Measurements from ENCODE around the gene MPRIP.

MPRIP gene

DNA sequence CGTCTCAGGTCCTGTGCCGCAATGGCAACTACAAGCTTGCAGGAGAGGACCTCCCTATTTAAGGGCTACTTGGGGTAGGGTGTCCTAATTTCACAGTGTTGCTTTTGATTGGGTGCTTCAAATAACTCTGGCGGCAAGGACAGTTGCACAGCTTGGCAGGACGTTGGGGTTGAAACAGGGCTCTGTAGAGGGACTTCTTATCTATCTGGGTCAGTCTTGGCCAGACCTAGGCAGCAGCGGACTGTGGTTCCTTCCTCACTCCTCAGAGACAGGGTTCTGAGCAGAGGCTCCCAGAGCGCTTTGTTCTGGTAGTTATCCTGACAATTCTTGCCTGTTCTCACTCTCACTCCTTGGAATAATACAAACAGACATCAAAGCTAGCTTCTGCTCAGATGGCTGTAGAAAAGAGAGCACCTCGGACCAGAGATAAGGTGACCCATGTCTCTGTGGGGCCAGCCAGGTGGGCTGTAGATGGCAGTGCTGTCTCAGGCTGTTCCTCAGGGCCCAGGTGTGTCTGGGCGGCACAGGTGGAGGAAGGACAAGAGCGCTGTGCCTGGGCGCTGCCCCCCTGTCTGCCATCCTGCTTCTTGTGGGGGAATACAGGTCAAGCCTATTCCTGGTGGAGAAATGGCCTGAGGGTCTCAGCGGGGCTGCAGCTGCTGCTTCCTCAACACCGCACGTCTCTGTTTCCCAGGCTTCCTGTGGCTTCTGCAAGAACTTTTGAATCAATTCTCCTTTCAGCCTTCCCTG lies 102.8 kb downstream of the MPRIP start:
- H3K18ac ChIP-seq (ENCODE audit: low read length) = no peak overlapping the region
- no peak overlapping the region for H3K14ac ChIP-seq (ENCODE audit: low read length)
- H2AFZ ChIP-seq (ENCODE audit: insufficient read depth, low read length, poor library complexity) = no peak overlapping the region
- H3K4me3 ChIP-seq (ENCODE audit: low read depth, low read length) = no peak overlapping the region
- no CpG with 5 or more reads among the region's 13 CpGs for WGBS (ENCODE audit: extremely low coverage, insufficient coverage, insufficient read length)
- H4K12ac ChIP-seq (ENCODE audit: low read depth, low read length) = no peak overlapping the region
- no peak for DNase-seq
- peaks cover 76 to 82% of the 10 kb centered on the region in 2 experiments for H3K36me3 ChIP-seq (ENCODE audit: control insufficient read depth in 1 of 2, insufficient read depth in 2 of 2, low read length in 2 of 2)
- no peak overlapping the region for H3K4ac ChIP-seq (ENCODE audit: low read depth, low read length)
- H4K91ac ChIP-seq (ENCODE audit: low read depth, low read length) = no peak overlapping the region
- H3K27me3 ChIP-seq (ENCODE audit: insufficient read depth, low read length) = no peaks in the 10 kb centered on the region
- H2BK5ac ChIP-seq (ENCODE audit: low read depth, low read length, poor library complexity) = no peak overlapping the region
- H3K4me1 ChIP-seq (ENCODE audit: control insufficient read depth in 1 of 2, insufficient read depth in 2 of 2, low read length in 2 of 2) = no peaks in the 10 kb centered on the region
- no peaks in the 10 kb centered on the region for H3K79me1 ChIP-seq (ENCODE audit: low read length)
- H2AK5ac ChIP-seq (ENCODE audit: low read length) = no peak overlapping the region
- no peak overlapping the region for H2BK120ac ChIP-seq (ENCODE audit: insufficient read depth, low read length, poor library complexity)
- H3K4me2 ChIP-seq (ENCODE audit: low read length) = no peak overlapping the region
- H3K9ac ChIP-seq (ENCODE audit: low read length) = no peak overlapping the region
- no peak overlapping the region for H4K8ac ChIP-seq (ENCODE audit: low read depth, low read length)
- H3K23ac ChIP-seq (ENCODE audit: low read length) = no peak overlapping the region
- H3K79me2 ChIP-seq (ENCODE audit: control insufficient read depth, insufficient read depth, low read length, poor library complexity) = no peaks in the 10 kb centered on the region
- no peak overlapping the region for H2BK12ac ChIP-seq (ENCODE audit: low read length)
- H3K9me3 ChIP-seq (ENCODE audit: insufficient read depth, low read depth, low read length) = no peaks in the 10 kb centered on the region
- no peak overlapping the region for H3K27ac ChIP-seq (ENCODE audit: low read depth, low read length)

DNA sequence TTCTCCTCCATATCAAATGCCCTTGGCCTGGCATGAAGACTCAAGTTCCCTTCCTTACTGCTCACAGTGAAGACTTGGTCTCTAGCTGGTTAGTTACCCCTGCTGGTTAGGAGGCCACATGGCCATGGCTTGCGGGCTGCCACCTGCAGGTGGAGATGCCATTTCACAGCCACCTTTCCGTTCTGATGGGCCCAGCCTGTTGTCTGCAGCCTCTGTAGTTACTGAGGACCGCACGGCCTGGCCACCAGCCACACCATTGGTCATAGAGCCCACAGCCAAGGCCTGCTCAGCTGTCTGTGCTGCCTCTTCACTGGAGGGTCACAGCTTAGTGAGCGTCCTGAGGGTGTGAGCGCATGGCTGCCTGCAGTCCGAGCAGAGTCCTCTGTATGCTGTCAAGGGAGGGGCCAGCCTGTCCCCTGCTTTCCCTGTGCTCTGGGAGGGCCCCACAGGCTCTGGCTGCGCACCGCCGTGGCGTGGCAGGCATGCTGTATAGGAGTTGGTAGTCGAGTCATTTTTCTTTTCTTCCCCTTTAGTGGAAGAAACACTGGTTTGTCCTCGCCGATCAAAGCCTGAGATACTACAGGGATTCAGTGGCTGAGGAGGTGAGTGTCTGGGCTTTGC lies 104.6 kb downstream of the MPRIP start:
- WGBS (ENCODE audit: extremely low coverage, insufficient coverage, insufficient read length) = no CpG with 5 or more reads among the region's 14 CpGs
- no peak overlapping the region for H3K4ac ChIP-seq (ENCODE audit: low read depth, low read length)
- no peak overlapping the region for H4K8ac ChIP-seq (ENCODE audit: low read depth, low read length)
- no peaks in the 10 kb centered on the region for H3K9me3 ChIP-seq (ENCODE audit: insufficient read depth, low read depth, low read length)
- no peak overlapping the region for H4K91ac ChIP-seq (ENCODE audit: low read depth, low read length)
- no peak overlapping the region for H2AK5ac ChIP-seq (ENCODE audit: low read length)
- no peak overlapping the region for H3K4me3 ChIP-seq (ENCODE audit: low read depth, low read length)
- H3K23ac ChIP-seq (ENCODE audit: low read length) = no peak overlapping the region
- H3K27ac ChIP-seq (ENCODE audit: low read depth, low read length) = no peak overlapping the region
- H4K12ac ChIP-seq (ENCODE audit: low read depth, low read length) = no peak overlapping the region
- no peaks in the 10 kb centered on the region for H3K79me2 ChIP-seq (ENCODE audit: control insufficient read depth, insufficient read depth, low read length, poor library complexity)
- no peaks in the 10 kb centered on the region for H3K79me1 ChIP-seq (ENCODE audit: low read length)
- H2BK120ac ChIP-seq (ENCODE audit: insufficient read depth, low read length, poor library complexity) = no peak overlapping the region
- H2AFZ ChIP-seq (ENCODE audit: insufficient read depth, low read length, poor library complexity) = no peak overlapping the region
- H3K27me3 ChIP-seq (ENCODE audit: insufficient read depth, low read length) = no peaks in the 10 kb centered on the region
- H3K18ac ChIP-seq (ENCODE audit: low read length) = no peak overlapping the region
- DNase-seq = peak; percentile 8 to 40
- H2BK5ac ChIP-seq (ENCODE audit: low read depth, low read length, poor library complexity) = no peak overlapping the region
- H2BK12ac ChIP-seq (ENCODE audit: low read length) = no peak overlapping the region
- H3K4me1 ChIP-seq (ENCODE audit: control insufficient read depth in 1 of 2, insufficient read depth in 2 of 2, low read length in 2 of 2) = no peaks in the 10 kb centered on the region
- H3K9ac ChIP-seq (ENCODE audit: low read length) = no peak overlapping the region
- H3K36me3 ChIP-seq (ENCODE audit: control insufficient read depth in 1 of 2, insufficient read depth in 2 of 2, low read length in 2 of 2) = peaks cover 71 to 81% of the 10 kb centered on the region in 2 experiments
- no peak overlapping the region for H3K14ac ChIP-seq (ENCODE audit: low read length)
- no peak overlapping the region for H3K4me2 ChIP-seq (ENCODE audit: low read length)

DNA sequence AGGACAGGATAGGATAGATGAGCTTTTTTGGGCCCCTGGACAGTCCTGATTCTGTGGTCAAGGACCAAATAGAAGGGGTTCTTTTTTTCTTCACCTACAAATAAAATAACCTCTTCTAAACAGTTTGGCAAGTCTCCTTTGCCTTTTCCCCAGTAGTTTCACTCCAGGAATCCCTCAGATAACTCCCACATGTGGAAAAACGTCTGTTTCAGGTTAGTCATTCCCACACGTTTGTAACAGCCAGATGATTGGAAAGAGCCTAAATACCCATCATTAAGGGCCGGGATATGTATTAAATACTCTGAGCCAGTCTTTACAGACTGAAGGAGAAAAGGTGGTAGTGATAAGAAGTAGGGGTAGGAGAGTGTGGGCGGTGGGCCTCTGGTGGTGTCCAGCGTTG lies 105.6 kb downstream of the MPRIP start:
- H3K27me3 ChIP-seq (ENCODE audit: insufficient read depth, low read length) = no peaks in the 10 kb centered on the region
- H2AFZ ChIP-seq (ENCODE audit: insufficient read depth, low read length, poor library complexity) = no peak overlapping the region

DNA sequence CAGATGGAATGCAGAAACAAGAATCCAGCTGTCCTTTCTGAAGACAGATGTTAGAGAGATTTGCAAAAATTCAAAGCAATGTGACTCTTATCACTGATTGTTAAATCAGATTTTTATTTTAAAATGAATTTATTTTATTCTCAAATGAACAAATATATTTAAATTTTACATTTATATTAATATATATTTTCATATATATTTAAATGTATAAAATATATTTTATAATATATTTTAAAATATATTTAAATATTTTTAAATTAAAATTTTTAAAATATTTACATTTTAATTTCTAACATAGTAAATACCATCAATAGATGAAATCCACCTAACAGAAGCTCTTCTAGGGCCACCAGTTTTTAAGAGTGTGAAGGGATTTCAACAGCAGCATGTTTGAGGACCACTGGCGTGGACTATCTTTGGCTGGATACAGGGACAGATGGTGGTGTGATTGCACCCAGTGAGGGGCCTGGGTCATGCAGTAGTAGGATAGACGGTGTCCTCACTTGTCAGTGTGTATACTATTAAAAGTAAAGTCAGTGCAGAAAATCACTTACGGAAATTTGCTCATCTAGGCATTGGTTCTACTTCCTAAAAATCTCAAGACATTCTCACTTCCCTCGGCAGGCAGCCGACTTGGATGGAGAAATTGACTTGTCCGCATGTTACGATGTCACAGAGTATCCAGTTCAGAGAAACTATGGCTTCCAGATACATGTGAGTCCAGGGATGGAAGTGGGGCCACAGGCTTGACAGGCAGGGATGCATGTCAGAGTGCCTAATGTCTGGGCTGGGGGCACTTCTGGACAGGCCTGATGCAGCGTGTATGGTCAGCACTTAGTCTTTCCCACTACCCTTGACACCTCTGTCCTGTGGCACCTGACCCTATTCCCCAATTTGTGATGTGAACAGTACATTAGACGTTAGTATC lies 107.5 kb downstream of the MPRIP start:
- WGBS (ENCODE audit: extremely low coverage, insufficient coverage, insufficient read length) = no CpG with 5 or more reads among the region's 9 CpGs
- H3K36me3 ChIP-seq (ENCODE audit: control insufficient read depth in 1 of 2, insufficient read depth in 2 of 2, low read length in 2 of 2) = peaks cover 72 to 82% of the 10 kb centered on the region in 2 experiments
- no peak overlapping the region for H3K4ac ChIP-seq (ENCODE audit: low read depth, low read length)
- H3K23ac ChIP-seq (ENCODE audit: low read length) = no peak overlapping the region
- H2AFZ ChIP-seq (ENCODE audit: insufficient read depth, low read length, poor library complexity) = no peak overlapping the region
- H2BK5ac ChIP-seq (ENCODE audit: low read depth, low read length, poor library complexity) = no peak overlapping the region
- no peak overlapping the region for H2BK120ac ChIP-seq (ENCODE audit: insufficient read depth, low read length, poor library complexity)
- no peak overlapping the region for H2AK5ac ChIP-seq (ENCODE audit: low read length)
- H3K27ac ChIP-seq (ENCODE audit: low read depth, low read length) = no peak overlapping the region
- no peak overlapping the region for H4K91ac ChIP-seq (ENCODE audit: low read depth, low read length)
- H3K4me1 ChIP-seq (ENCODE audit: control insufficient read depth in 1 of 2, insufficient read depth in 2 of 2, low read length in 2 of 2) = no peaks in the 10 kb centered on the region
- no peak overlapping the region for H3K18ac ChIP-seq (ENCODE audit: low read length)
- peak in 1 of 2 donors; percentile 6 for DNase-seq
- no peaks in the 10 kb centered on the region for H3K79me1 ChIP-seq (ENCODE audit: low read length)
- H4K12ac ChIP-seq (ENCODE audit: low read depth, low read length) = no peak overlapping the region
- H4K8ac ChIP-seq (ENCODE audit: low read depth, low read length) = no peak overlapping the region
- H3K27me3 ChIP-seq (ENCODE audit: insufficient read depth, low read length) = no peaks in the 10 kb centered on the region
- no peaks in the 10 kb centered on the region for H3K79me2 ChIP-seq (ENCODE audit: control insufficient read depth, insufficient read depth, low read length, poor library complexity)
- H3K9me3 ChIP-seq (ENCODE audit: insufficient read depth, low read depth, low read length) = no peaks in the 10 kb centered on the region
- no peak overlapping the region for H3K4me3 ChIP-seq (ENCODE audit: low read depth, low read length)
- no peak overlapping the region for H3K14ac ChIP-seq (ENCODE audit: low read length)
- no peak overlapping the region for H3K9ac ChIP-seq (ENCODE audit: low read length)
- no peak overlapping the region for H2BK12ac ChIP-seq (ENCODE audit: low read length)
- H3K4me2 ChIP-seq (ENCODE audit: low read length) = no peak overlapping the region

More for the DNA sequence above, 105.6 kb downstream of the MPRIP start:
- Histone ChIP-seq H3K9me3 (ENCODE audit: insufficient read depth, low read depth, low read length) (no peaks in the 10 kb centered on the region), H3K79me2 (ENCODE audit: control insufficient read depth, insufficient read depth, low read length, poor library complexity) (no peaks in the 10 kb centered on the region), H2BK5ac (ENCODE audit: low read depth, low read length, poor library complexity) (no peak overlapping the region), H3K27ac (ENCODE audit: low read depth, low read length) (no peak overlapping the region), H3K14ac (ENCODE audit: low read length) (no peak overlapping the region), H4K8ac (ENCODE audit: low read depth, low read length) (no peak overlapping the region), H2AK5ac (ENCODE audit: low read length) (no peak overlapping the region), H3K23ac (ENCODE audit: low read length) (no peak overlapping the region), H4K12ac (ENCODE audit: low read depth, low read length) (no peak overlapping the region), H3K4ac (ENCODE audit: low read depth, low read length) (no peak overlapping the region), H3K36me3 (ENCODE audit: control insufficient read depth in 1 of 2, insufficient read depth in 2 of 2, low read length in 2 of 2) (peaks cover 72 to 81% of the 10 kb centered on the region in 2 experiments), H3K4me1 (ENCODE audit: control insufficient read depth in 1 of 2, insufficient read depth in 2 of 2, low read length in 2 of 2) (no peaks in the 10 kb centered on the region), H2BK120ac (ENCODE audit: insufficient read depth, low read length, poor library complexity) (no peak overlapping the region), H3K9ac (ENCODE audit: low read length) (no peak overlapping the region), H2BK12ac (ENCODE audit: low read length) (no peak overlapping the region), H3K4me2 (ENCODE audit: low read length) (no peak overlapping the region), H3K18ac (ENCODE audit: low read length) (no peak overlapping the region), H3K79me1 (ENCODE audit: low read length) (no peaks in the 10 kb centered on the region), H3K4me3 (ENCODE audit: low read depth, low read length) (no peak overlapping the region), H4K91ac (ENCODE audit: low read depth, low read length) (no peak overlapping the region)
- WGBS (ENCODE audit: extremely low coverage, insufficient coverage, insufficient read length) = no CpG with 5 or more reads among the region's 5 CpGs
- no peak for DNase-seq

Data from trophoblast cell (in vitro differentiated cells and primary cell).